Lung (tissue), 12 donors: ENCODE results near the gene EDNRB. TPM values are rescaled to one million over a fixed set of nuclear protein-coding genes. Genes with fewer than 3 reads are reported as not detected.

Source experiments
- ATAC-seq: fragments of 200-7000 bp; cut with Tn5 transposase; one replicate; pipeline ENCODE4 v1.9.1; 2020; ENCODE audit warnings: moderate number of reproducible peaks; ENCODE audit not compliant: insufficient read depth, low FRiP score
- DNase-seq, 3 donors: peaks; one replicate each; pipeline ENCODE4 v3.0.0-alpha.2; 2013 to 2017
- H3K27ac ChIP-seq, 2 donors: one replicate each; pipeline ENCODE4 v1.5.1; 2013; ENCODE audit warnings: mild to moderate bottlenecking in 2 of 2, moderate library complexity in 2 of 2, control low read depth in 1 of 2, inconsistent platforms in 1 of 2, low read depth in 1 of 2, low read length in 1 of 2
- H3K27me3 ChIP-seq, 3 donors: one replicate each; pipeline ENCODE4 v1.5.1; 2013; ENCODE audit warnings: low read length in 2 of 3; ENCODE audit not compliant: control insufficient read depth in 3 of 3, insufficient read depth in 3 of 3
- H3K36me3 ChIP-seq, 4 donors: one replicate each; pipeline ENCODE4 v1.5.1; 2013; ENCODE audit warnings: low read length in 4 of 4, mild to moderate bottlenecking in 1 of 4, moderate library complexity in 1 of 4; ENCODE audit not compliant: control insufficient read depth in 4 of 4, insufficient read depth in 4 of 4
- H3K4me1 ChIP-seq, 5 donors: one replicate each; pipeline ENCODE4 v1.5.1; 2013; ENCODE audit warnings: low read length in 5 of 5, mild to moderate bottlenecking in 2 of 5, moderate library complexity in 1 of 5; ENCODE audit not compliant: control insufficient read depth in 5 of 5, insufficient read depth in 5 of 5
- H3K4me3 ChIP-seq: one replicate; pipeline ENCODE4 v1.5.1; 2013; ENCODE audit warnings: mild to moderate bottlenecking, control low read depth, moderate library complexity
- H3K9ac ChIP-seq, 2 donors: one replicate each; pipeline ENCODE4 v1.5.1; 2013; ENCODE audit warnings: low read length in 2 of 2, control low read depth in 1 of 2; ENCODE audit not compliant: insufficient read depth in 1 of 2
- H3K9me3 ChIP-seq, 4 donors: one replicate each; pipeline ENCODE4 v1.5.1; 2013; ENCODE audit warnings: low read length in 3 of 4, mild to moderate bottlenecking in 1 of 4, moderate library complexity in 1 of 4; ENCODE audit not compliant: control insufficient read depth in 4 of 4, insufficient read depth in 3 of 4
- CTCF ChIP-seq: IDR thresholded peaks from 2 replicates; pipeline ENCODE4 v1.5.1; 2012; ENCODE audit warnings: mild to moderate bottlenecking; ENCODE audit errors: control extremely low read depth, extremely low read depth
- WGBS, 2 donors: extraction: QIAGEN DNeasy Blood & Tissue Kit; methylation state at CpG; one replicate each; pipeline ENCODE4 v1.1.7; 2013; 5-methylcytosine and 5-hydroxymethylcytosine counted together
- polyA plus RNA-seq, 2 donors: library from polyadenylated mRNA; stranded (reverse); fragments of 200-250 nt; gene quantifications; one replicate each; pipeline ENCODE4 v1.2.1, GENCODE V29; 2013
- total RNA-seq, 2 donors: library from RNA; depleted of rRNA in 1 of 2; stranded (reverse); fragments of >200 nt in 1 of 2; gene quantifications; one replicate each; pipeline ENCODE4 v1.2.1, GENCODE V29; 2014 to 2021
- donor health status: control.
- donor health status: control.
- donor health status: Bipolar disorder and iron deficiency.
- donor health status: healthy.
- donor health status: DM: yes; HTN: yes; CAD: no.

Gene EDNRB
- total and polyA plus RNA-seq, 4 donors = 23.2 to 155 (median 53.4) TPM

- Histone ChIP-seq H3K27ac (peak overlapping the region; percentile 40 to 61), H3K9ac (peak overlapping the region in 1 of 2 donors; percentile 58), H3K4me3 (no peak overlapping the region), H3K36me3 (peaks cover 0 to 12% (median 9%) of the 10 kb centered on the region in 4 donors), H3K4me1 (peaks cover 0 to 29% (median 3%) of the 10 kb centered on the region in 5 donors), H3K9me3 (no peaks in the 10 kb centered on the region), H3K27me3 (no peaks in the 10 kb centered on the region)
- DNase-seq = peak in 2 of 3 donors; percentile 59 to 72
- ATAC-seq = peak; percentile 27
- 64 to 69% methylated on average over 8 of the region's 8 CpGs for WGBS, 2 donors
- no peak for TF ChIP-seq CTCF
These were observed 22.1 kb downstream of the EDNRB start for GRCh38 chr13:77896536-77896935.

- Histone ChIP-seq H3K27me3 (no peaks in the 10 kb centered on the region), H3K9me3 (no peaks in the 10 kb centered on the region), H3K4me1 (peaks cover 0 to 29% (median 3%) of the 10 kb centered on the region in 5 donors), H3K27ac (no peak overlapping the region), H3K4me3 (no peak overlapping the region), H3K9ac (no peak overlapping the region), H3K36me3 (peaks cover 0 to 4% (median under 1%) of the 10 kb centered on the region in 4 donors)
- WGBS, 2 donors = 49 to 71% methylated on average over 3 of the region's 3 CpGs
- ATAC-seq = no peak
- no peak for TF ChIP-seq CTCF
- no peak for DNase-seq
These were observed 23.9 kb downstream of the EDNRB start for GRCh38 chr13:77894743-77895142.

- Histone ChIP-seq H3K27ac (no peak overlapping the region), H3K36me3 (no peaks in the 10 kb centered on the region), H3K9me3 (no peaks in the 10 kb centered on the region), H3K27me3 (no peaks in the 10 kb centered on the region), H3K9ac (no peak overlapping the region), H3K4me3 (no peak overlapping the region), H3K4me1 (peaks cover 0 to 23% (median 3%) of the 10 kb centered on the region in 5 donors)
- no peak for DNase-seq
- no peak for ATAC-seq
- WGBS, 2 donors = 94 to 95% methylated on average over 6 of the region's 6 CpGs
- no peak for TF ChIP-seq CTCF
These were observed 25.6 kb downstream of the EDNRB start for GRCh38 chr13:77893066-77893465.

GRCh38 chr13:77892491-77892890, 26.1 kb downstream of the EDNRB start:
- Histone ChIP-seq H3K36me3 (no peaks in the 10 kb centered on the region), H3K4me1 (peaks cover 0 to 19% (median 3%) of the 10 kb centered on the region in 5 donors), H3K27me3 (no peaks in the 10 kb centered on the region), H3K4me3 (no peak overlapping the region), H3K9ac (no peak overlapping the region), H3K27ac (no peak overlapping the region), H3K9me3 (no peaks in the 10 kb centered on the region)
- TF ChIP-seq CTCF = no peak
- DNase-seq (no peak), ATAC-seq (no peak)
